CD4-positive, alpha-beta T cell treated with Interleukin-6 for 4 hours (primary cell): ENCODE data around the gene CSRNP2.
"Not testable (repeated sequence)": the region's sequence is repeated elsewhere in the genome, so short reads cannot be mapped to it uniquely, and the experiment has no call there.

Source experiments
- DNase-seq: peaks from one replicate; pipeline ENCODE4 v3.0.0-alpha.2; 2020; ENCODE audit warnings: mixed read lengths

CSRNP2 gene

DNA sequence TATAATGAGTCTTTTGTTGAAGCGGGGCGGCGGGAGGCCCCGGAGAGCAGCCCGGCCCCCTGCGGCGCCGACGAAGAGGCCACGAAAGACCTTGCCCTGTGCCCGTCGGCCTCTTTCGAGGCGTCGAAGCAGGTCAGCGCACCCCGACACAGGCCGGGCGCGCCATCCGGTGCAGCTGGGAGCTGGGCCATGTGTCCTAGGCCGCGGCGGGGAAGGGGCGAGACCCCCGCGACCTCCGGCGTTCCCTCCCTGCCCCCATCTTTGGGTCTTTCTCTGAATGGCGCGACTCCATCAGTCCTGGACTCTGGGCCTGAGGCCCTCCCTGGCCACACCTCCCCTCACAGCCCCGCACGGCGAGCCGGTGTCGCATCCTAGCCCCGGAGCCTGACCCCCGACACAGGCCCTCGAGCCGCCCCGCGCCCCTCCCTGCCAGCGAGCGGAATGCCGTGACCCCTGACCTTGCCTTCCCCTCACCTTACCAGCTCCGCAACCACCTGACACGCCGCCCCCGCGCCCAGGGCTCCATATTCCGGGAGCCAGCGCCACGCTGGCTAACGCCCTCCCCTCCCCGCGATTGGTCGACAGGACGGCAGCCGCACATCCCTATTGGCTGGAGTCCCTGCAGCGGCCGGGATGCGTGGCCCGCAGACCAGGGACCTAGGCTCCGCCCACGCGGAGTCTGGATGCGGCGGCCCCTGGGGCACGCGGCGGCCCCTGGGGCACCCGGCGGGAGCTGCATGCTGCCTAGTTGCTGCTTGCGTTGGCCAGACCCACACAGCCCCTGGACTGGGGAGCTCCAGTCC is 57.4 kb downstream of the CSRNP2 start, which contains the start of gene SLC11A2:
Gene SLC11A2, minus strand, starts transcription at position 549 of the 803 bp plus-strand sequence. CDS start 15,656 bp downstream, outside the sequence.
- peak; percentile 93 for DNase-seq

DNA sequence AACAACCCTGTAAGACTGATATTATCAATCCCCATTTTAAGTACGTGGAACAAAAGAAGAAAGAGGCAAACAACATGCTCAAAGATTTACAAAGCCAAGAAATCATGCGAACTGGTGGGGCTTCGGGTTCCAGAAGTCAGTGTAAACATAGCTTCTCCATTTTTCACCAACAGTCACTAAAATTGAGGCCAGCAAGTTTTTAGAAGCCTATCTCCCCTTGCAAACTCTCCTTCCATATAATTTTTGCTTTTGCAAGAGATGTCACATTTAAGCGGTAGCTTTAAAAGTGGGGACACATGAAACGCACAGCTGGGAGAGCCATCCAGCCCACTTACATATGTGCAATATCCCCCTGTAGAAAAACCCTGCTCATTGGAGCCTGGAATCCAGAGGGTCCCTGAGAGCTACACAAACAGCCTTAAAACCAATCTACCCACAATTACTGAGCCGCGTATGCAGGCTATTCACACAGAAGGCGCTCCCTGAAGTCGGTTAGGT is 58.0 kb downstream of the CSRNP2 start:
- DNase-seq, result no peak

DNA sequence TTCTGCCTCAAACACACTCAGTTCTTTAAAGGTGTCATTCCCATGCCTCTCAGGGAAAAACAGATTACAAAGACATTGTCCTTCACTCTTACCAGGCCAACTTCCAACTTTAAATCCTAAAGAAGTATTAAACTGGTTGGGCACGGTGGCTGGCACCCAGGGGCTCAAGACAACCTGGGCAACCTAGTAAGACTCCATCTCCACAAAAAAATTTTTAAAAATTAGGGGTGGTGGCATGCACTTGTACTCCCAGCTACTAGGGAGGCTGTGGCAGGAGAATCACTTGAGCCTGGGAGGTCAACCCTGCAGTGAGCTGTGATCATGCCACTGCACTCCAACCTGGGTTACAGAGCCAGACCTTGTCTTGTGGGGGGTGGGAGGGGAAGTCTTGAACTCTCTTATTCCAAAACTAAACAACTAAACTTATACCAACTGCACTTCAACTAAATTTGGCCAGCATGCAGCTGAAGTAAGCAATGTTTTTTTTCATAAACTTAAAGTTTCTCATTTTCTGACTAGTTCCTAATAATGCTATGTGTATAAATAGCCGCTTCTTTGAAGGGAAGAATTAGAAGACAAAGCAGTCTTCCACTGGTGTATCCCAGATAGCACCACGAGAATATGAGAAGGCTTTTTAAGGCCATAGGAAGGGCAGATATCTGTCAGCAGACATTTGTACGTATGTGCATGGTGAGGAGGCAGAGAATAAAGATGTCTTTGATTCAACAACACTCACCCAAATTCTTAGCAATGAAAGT is 59.6 kb downstream of the CSRNP2 start:
- no peak for DNase-seq

DNA sequence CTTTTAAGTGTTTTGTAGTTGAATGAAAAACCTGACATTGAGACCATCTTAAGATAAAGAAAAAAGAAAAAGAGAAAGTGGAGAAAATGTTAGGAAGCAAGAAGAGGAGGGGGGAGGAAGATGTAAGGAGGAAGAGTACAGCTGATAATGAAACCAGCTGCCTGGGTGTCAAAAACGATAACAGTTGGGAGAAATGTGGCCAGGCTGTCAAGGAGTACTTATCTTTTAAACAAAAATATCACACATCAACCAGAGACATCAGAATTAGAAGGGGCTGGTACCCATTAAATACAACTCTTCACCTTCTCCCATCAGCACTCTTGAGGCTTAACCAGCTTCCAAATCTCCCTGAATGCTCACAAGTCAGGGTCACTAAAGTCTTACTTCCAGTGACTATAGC is 61.7 kb downstream of the CSRNP2 start:
- DNase-seq, result no peak

DNA sequence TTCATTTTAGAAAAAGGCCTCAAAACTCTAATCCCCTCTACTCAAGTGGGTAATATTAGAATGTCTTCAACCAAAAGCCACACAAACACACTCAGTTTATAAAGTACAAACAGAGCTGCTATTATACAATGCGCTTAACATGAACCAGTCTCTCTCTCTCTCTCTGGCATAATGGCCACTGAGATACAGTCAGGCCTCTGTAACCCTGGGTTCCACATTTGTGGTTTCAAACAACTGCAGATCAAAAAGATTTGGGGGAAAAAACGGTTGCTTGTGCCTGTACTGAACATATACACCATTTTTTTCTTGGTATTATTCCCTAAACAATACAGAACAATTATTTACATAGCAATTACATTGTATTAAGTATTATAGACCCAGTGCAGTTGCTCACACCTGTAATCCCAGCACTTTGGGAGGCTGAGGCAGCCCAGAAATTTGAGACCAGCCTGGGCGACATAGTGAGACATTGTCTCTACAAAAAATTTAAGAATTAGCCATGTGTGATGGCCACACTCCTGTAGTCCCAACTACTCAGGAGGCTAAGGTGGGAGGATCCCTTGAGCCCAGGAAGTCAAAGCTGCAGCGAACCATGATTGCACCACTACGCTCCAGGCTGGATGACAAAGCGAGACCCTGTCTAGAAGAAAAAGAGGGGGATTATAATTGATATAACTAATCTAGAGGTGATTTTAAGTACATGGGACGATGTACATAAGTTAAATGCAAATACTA is 62.8 kb downstream of the CSRNP2 start:
- no peak for DNase-seq

DNA sequence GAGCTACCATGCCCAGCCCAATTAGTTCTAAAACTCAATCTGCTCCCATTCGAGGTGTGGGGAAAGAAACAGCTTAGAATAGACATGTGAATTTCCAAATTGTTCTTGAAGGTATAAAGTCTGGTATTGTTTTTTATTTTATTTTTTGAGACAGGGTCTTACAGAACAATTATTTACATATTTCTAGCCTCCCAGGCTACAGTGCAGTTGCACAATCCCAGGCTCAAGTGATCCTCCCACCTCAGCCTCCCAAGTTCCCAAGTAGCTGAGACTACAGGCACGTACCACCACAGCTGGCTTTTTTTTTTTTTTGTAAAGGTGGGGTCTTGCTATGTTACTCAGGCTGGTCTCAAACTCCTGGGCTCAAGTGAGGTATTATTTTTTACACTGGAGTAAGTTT is 63.5 kb downstream of the CSRNP2 start:
- no peak for DNase-seq

DNA sequence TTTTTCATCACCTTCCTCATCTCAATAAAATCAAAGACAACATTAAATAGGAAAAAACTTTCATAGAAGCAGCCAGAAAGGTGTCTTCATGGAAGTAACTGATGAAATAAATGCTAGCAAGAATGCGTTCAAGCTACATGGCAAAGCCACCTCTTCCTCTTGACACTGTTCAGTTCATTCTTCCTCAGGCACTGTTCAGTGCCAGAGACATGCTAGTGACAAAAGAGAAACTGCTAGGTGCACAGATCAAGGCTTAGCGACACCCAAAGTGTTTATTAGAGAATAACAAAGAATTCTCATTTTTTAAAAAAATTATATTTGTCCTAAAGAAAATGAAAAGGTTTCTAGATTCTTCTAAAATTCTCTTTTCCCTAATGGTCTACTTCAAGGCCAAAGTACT is 64.4 kb downstream of the CSRNP2 start:
- no peak for DNase-seq

DNA sequence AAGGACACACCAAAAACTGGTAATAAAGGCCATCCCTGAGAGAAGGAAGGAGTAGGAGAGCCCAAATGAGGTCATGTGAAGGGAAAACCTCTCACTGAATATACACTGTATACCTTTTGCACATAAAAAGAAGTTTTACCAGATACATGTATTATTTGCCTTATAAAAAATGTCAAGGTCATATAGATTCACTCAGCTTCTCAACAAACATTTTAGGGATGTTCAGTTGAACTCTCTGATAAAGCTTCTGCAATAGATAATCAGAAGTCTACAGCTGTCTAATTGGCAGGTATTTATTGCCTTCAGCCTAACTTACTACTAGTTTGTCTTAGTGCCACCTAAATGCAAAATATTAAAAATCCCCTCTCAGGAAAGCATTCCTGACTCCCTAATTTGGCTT is 65.9 kb downstream of the CSRNP2 start:
- no peak for DNase-seq

DNA sequence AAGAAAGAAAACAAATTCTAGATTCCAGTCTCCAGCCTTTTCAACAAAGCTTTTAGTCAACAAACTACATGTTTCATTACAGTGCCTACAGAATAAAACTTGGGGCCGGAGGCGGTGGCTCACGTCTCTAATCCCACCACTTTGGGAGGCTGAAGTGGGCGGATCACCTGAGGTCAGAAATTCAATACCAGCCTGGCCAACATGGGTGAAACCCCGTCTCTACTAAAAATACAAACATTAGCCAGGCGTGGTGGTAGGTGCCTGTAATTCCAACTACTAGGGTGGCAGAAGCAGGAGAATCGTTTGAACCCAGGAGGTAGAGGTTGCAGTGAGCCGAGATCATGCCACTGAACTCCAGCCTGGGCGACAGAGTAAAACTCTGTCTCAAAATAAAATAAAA is 68.9 kb downstream of the CSRNP2 start:
- not testable (repeated sequence) for DNase-seq

DNA sequence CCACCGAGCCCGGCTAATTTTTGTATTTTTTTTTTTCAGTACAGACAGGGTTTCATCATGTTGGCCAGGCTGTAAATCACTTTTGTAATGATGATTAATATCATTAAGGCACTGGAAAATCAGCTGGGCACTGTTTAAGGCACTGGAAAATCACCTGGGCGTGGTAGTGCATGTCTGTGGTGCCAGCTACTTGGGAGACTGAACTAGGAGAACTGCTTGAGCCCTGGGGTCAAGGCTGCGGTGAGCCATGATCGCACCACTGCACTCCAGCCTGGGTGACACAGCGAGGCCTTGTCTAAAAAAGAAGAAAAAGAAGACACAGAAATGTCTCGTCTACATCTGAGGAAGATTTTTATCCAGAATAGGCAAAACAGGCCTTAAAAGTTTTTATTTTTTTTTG is 70.0 kb downstream of the CSRNP2 start:
- no peak for DNase-seq

DNA sequence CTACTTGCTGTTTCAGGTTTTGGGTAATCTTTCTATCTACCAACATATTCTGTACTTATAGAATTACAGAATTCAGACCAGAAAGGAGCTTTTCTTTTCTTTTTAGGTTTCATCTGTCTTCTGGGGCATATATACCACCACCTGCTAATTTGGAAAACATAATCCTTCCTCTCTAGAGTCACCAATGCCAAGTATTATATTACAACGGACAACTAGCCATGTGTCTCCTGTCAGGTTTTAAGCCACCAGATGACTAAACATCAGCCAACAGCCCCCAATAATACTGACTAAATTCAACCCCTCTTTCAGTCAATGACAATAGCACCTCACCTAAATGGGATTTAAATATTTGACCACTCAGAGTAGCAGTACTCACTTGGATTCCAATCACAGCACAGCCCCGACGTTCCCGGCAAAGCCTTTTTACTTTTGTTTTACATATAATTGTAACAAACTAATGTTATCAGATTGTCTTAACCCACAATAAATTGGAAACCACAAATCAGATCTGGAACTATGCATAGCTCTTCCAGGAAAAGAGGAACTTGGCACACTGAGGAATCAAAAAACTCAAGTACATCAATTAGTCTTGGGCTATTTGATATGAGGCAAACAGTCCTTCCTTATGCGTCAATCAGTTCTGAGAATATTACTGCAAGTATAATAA is 70.7 kb downstream of the CSRNP2 start:
- no peak for DNase-seq

DNA sequence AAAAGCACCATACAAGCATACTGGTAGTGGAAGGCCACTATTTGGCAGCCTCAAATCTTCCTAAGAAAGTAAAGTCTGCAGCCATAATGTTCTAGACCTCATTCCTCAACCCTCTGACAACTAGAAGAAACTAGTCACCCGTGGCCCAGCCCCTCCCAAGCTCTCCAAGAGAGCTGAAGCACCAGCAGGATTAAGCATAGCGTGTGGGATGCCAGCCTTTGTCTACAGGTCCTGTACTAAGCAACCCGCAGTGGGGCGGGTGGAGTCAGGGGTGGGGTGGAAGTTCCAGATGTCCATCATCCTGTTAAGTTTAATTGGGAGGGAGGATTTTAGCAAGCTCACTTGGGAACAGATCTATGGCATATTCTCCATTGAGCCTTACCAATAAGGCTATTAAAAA is 71.4 kb downstream of the CSRNP2 start:
- DNase-seq, result no peak
